Glomerular visceral epithelial cell (primary cell): ENCODE results near the gene UBL3.
A peak's percentile ranks its signal among the peaks of the same experiment; 100 is the strongest.

Source experiments
- DNase-seq: peaks from one replicate; pipeline ENCODE4 v3.0.0-alpha.2; 2016; ENCODE audit errors: extremely low spot score

Gene UBL3, protein sequence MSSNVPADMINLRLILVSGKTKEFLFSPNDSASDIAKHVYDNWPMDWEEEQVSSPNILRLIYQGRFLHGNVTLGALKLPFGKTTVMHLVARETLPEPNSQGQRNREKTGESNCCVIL

DNA sequence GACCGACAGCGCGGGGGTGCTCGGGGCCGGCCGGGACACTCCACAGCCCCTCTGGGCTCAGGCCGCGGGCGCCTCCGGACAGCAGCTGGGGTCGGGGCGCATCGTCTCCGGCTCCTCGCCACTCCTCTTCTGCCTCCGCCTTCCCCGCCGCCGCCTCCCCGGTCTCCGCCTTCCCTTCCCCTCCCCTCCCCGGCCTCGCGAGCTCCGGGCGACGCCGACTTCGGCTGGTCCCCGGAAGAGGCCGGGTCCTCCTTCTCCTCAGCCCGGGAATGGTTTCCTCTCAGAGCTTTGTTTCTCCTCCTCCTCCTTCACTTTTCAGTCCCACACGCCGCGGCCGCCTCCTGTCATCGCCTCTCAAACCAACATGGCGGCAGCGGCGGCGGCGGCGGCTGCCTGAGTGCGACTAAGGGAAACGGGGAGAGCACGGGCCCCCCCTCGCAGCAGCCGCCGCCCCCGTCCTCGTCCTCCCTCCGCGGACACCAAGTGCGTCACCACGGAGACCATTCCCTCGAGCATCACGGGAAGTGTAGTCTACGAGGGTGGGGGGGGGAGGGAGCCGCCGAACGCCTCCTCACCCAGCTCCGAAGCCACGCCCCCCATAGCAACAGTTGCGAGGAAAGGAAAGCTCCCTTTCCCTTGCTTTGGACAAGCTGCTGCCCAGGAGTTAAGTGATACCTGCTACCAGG is at the start of gene UBL3:
TSS of gene UBL3 (minus strand) at position 405 of the 686 bp plus-strand sequence. CDS start 1,079 bp downstream, outside the sequence.
- DNase-seq, result peak; percentile 95

DNA sequence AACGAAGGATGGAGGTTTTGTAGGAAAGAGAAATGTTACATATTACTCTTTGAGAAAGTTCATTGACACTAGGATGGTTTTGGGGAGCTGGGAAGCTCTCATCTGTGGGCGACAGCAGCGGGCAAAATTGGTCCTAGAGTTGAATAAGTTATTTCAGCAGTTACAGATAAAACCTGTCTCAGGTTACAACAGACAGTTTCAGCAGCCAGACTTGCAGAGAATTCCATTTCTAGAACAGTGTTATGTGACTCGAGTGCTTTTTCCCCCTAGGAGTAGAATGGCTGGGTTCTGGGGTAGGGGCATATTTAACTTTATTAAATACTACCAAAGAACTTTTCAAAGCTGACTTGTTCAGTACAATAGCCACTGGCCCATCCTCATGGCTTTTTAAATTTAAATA is 46.7 kb upstream of the UBL3 start:
- no peak for DNase-seq

- DNase-seq, result no peak
These were observed 43.0 kb upstream of the UBL3 start for GRCh38 chr13:29893438-29893837.

GRCh38 chr13:29892151-29892550 is 41.7 kb upstream of the UBL3 start:
- DNase-seq, result no peak

GRCh38 chr13:29889111-29889510 is 38.7 kb upstream of the UBL3 start:
- no peak for DNase-seq

- no peak for DNase-seq
These were observed 37.9 kb upstream of the UBL3 start for GRCh38 chr13:29888306-29888705.

DNA sequence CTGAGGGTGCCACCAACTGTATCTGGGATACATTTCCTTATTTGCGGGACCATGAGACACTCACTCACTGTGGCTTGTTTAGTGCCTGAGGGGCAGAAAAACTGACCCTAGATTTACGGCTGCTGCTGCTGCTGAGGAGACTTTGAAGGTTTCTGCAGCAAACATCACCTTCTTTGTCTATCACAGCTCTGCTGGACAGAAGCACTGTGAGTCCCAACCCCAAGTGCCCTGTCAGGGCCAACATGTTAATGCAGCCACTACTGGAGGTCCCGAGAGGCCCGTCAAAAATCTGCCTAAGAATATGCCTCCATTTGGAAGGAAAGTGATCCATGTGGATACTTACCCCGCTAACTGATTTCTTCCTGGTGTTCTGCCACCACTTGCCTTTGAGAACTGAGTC is 37.3 kb upstream of the UBL3 start:
- no peak for DNase-seq

GRCh38 chr13:29887030-29887557 is 36.7 kb upstream of the UBL3 start:
- no peak for DNase-seq

DNA sequence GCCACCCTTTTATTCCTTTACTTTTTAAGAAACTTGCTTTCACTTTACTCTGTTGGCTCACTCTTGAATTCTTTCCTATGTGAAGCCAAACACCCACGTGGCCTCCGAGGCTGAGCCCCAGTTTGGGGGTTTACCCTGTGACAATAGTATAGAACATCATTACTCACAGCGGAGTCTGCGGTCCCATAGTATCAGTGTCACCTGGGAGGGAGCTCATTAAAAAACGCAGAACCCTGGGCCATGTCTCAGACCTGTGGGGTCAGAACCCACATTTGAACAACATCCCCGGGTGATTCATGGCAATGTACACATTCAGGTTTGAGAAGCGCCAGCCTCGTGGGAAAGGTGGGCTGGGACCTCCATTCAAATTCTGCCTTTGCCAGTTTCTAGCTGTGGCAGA is 36.0 kb upstream of the UBL3 start:
- no peak for DNase-seq

DNA sequence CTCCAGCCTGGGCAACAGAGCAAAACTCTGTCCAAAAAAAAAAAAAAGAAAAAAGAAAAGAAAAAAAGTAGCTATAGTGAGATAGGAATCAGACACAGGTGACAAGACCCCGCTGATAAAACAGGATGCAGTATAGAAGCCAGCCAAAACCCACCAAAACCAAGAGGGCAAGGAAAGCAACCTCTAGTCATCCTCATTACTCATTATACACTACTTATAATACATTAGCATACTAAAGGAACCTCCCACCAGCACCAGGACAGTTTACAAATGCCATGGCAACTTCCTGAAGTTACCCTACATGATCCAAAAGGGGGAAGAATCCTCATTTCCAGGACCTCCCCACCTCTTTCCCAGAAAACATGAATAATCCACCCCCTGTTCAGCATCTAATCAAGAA is 35.6 kb upstream of the UBL3 start:
- DNase-seq, result no peak

GRCh38 chr13:29884671-29885430 is 34.4 kb upstream of the UBL3 start:
- DNase-seq, result no peak

DNA sequence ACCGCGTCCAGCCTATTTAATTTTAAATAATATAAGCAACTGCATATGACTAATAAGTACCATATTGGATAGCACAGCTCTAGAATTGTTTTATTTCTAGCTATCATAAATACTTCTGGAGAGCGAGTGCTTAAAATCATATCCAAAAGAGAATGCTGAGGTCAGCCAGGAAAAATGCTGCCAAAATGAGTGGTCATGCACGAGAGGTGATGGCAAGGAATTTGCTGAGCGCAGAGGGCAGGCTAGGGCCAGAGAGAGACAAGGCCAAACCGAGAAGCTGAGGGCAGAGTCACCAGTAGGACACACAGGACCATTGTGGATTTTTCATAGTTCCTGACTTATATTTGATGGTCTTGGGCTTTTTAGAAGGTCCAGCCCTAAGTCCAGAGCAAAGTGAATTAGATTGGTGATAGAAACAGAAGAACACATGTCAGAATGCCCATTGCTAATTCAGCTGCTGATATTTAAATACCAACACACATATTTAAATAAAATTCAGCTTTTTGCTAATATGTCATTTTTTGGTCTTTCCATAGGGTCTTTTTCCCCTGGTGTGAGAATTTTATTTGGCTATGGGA is 33.6 kb upstream of the UBL3 start:
- DNase-seq, result peak; percentile 49

- DNase-seq, result no peak
These were observed 31.7 kb upstream of the UBL3 start for GRCh38 chr13:29882076-29882475.

- no peak for DNase-seq
These were observed 27.7 kb upstream of the UBL3 start for GRCh38 chr13:29878101-29878500.

GRCh38 chr13:29877456-29878078 is 27.1 kb upstream of the UBL3 start:
- DNase-seq, result no peak

- no peak for DNase-seq
These were observed 25.2 kb upstream of the UBL3 start for GRCh38 chr13:29875646-29876045.

DNA sequence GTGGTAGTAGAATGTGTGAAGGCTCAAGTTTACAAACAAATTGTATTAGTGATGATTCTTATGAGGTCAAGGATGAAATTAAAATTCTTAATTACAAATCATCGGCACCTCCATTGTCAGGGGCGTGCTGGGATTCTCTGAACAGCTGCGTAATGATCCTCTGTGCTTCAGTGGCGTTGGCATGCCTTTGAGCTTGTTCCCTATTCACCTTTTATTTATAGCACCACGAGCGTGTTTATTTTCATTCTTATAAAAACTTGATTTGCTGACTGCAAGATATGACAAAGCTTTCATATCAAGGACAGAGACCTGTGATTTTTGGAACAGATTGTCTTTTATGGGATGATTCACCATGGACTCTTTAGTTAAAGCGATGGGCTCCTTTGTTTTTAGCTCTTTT is 18.2 kb upstream of the UBL3 start:
- DNase-seq, result no peak

DNA sequence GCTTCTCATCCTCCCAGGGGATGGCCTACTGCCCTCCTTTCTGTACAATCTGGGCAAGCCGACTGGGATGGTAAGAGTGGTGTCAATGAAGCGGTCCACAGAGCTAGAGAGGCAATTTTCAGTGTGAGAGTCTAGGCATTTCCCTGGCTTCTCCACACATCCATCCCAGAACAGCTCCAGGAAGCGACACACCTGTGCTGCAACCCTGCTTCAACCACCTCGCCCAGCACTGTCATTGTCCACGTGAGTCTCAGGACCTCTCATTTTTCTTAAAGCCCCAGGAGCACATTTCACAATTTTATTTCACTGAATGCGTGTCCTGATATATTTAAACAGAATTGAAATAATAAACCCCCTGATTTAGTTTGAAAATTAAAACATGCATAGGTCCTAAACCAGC is 15.5 kb upstream of the UBL3 start:
- DNase-seq, result no peak

GRCh38 chr13:29861694-29862110 is 11.3 kb upstream of the UBL3 start:
- peak; percentile 7 for DNase-seq

DNA sequence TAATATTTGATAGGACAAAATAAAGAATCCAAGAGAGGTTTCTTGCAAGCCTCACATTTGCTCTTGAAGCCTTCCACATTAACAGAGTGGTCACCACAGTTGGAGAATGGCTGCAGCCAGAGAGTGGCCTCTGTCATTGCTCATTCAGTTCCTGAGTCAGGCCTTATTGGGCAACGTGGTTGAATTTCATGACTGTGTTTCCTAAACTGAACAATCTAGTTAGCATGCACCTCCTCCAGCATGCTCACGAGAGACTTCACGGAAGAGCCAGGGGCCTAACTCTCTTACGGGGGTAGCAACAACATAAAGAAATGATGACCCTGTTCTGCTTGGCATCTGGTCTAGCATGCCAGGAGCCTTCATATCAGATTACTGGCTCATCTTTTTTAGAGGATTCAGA is 9.6 kb upstream of the UBL3 start:
- no peak for DNase-seq

GRCh38 chr13:29858667-29859066 is 8.2 kb upstream of the UBL3 start:
- DNase-seq, result no peak

GRCh38 chr13:29858231-29858630 is 7.8 kb upstream of the UBL3 start:
- DNase-seq, result no peak
